ENCODE data around the gene OR2A12.
"Not testable (repeated sequence)": the region's sequence is repeated elsewhere in the genome, so short reads cannot be mapped to it uniquely, and the experiment has no call there.

OR2A12 gene, protein sequence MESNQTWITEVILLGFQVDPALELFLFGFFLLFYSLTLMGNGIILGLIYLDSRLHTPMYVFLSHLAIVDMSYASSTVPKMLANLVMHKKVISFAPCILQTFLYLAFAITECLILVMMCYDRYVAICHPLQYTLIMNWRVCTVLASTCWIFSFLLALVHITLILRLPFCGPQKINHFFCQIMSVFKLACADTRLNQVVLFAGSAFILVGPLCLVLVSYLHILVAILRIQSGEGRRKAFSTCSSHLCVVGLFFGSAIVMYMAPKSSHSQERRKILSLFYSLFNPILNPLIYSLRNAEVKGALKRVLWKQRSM

DNA sequence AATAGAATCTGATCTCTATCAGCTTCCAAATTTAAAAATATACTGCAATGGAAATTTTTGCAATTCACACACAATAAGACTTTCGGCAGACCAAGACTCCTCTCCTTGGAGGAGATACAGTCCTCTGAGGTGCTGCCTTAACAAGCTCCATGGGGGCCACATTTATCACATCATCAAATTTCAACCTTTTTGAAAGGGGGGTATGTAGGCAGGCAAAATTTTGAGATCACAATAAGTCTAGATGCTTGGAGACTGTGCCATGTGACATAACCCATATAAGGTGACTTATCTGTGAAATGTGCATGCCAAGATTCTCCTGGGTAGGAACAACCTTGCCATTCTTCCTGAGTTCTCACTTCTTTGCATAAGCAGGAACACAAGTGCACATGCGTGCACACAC lies at the start of gene OR2A12:
Gene OR2A12 (plus strand): TSS at position 301 of the 400 bp plus-strand sequence. CDS start 8,830 bp downstream, outside the sequence.
- no peak for DNase-seq (ENCODE audit: low read depth, low spot score)

DNA sequence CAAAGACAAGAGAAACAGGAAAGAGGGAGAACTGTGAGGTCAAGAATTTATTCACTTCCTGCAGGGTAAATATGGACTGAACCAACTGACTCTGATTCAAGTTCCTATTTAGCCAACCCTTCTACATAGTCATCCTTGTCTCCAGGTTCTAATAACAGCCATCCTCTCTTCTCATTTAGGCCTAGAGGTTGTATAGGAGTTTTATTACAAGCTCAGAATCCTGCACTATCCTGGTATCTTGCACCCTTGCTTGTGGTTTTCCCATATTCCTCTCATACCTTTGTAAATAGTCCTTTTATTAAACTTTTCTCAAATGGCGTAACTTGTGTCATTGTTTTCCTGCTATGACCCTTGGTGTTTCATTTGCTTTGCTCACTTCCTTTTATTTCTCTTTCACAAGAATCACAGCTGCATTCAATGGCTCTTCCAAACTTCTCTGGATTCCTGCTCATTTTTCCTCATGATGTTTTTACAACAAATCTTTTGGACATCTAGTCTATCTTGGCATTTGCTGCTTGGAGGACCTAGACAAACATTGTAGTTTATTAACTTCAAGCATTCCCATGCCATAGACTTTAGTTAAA lies 49.7 kb upstream of the OR2A12 start:
- no peak for DNase-seq (ENCODE audit: low read depth, low spot score)

DNA sequence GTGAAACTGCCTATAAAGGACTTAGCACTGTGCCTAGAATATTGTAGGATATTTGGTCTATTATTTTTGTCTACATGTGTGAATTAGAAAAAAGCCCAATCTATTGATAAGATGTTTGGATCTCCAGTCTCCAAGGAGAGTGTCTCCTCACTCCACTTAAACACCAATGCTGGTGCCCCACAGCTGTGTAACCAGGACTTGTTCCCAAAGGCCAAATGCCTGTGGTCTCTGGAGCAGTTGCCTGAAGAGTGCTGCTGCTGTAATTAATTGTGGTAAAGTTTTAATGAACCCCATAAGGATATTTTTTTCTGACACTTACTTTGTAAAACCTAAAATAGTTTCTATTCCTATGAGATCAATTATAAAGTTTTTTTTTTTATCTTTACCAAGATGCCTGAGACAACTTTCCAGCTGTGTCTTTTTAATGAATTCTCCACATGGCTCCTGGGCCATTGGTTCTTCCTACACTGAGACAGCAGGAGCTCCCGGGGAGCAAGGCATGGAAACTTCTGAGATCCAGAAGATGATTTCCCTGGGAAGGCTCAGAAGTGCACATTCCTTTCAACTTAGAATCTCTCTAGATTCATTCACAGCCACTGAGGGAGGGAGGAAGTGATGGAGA lies 48.6 kb upstream of the OR2A12 start:
- no peak for DNase-seq (ENCODE audit: low read depth, low spot score)

GRCh38 chr7:144038887-144039286 lies 47.2 kb upstream of the OR2A12 start:
- no peak for DNase-seq (ENCODE audit: low read depth, low spot score)

- no peak for DNase-seq (ENCODE audit: low read depth, low spot score)
Observed at GRCh38 chr7:144048648-144049047, 37.4 kb upstream of the OR2A12 start, which contains the start of gene OR2A5. Gene OR2A5, plus strand, starts transcription at chr7:144048948. Its CDS starts 1,454 bp downstream, at chr7:144050402.

DNA sequence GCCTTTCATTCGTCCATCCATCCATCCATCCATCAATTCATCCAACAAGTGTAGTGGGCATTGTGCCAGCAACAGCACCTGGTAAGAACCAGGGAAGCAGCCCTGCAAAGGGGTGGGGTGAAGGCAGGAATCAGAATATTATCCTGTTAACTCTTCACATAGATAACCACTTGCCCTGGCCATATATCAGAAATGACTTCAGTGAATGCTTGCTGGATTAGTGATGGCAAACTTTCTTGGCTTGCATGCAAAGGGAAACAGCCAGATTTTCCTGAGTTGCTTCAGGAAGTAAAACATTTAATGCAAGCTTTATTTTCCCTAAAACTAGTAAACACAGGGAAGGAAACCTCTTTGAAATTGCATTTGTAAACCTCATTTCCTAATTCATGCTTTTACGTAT lies 36.6 kb upstream of the OR2A12 start:
- no peak for DNase-seq (ENCODE audit: low read depth, low spot score)

DNA sequence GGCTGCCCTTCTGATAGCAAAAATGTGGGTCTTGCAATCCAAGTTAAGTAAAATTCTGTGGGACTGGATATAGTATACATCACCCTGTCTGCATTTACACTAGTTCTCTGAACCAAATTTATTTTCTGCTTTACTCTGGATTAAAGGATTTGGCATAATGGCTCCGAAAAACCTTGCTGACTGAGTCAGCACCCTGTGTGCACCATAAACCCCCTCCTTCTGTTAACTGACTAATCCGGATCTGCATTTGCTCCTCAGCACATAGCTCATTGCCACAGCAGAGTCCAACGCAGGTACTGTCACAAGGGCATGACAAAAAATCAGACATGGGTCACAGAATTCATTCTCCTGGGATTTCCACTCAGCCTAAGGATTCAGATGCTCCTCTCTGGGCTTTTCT lies 36.0 kb upstream of the OR2A12 start:
- DNase-seq (ENCODE audit: low read depth, low spot score), result no peak

GRCh38 chr7:144050884-144051283 lies 35.2 kb upstream of the OR2A12 start:
- not testable (repeated sequence) for DNase-seq (ENCODE audit: low read depth, low spot score)

DNA sequence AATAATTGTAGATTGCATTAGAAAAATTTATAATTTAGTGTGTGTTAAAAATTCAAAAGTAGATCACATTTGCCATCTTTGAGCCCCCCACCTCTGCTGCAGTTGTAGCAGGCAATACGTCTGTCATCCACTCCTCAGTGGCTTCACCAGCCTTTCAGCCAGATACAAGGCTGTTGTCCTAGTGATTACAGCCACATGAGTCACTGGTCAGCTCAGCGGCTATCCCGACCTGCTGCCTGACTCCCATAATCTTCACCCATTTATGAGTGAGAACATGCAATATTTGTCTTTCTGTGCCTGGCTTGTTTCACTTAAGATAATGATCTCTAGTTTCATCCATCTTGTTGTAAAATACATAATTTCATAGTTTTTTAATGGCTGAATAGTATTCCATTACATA lies 28.1 kb upstream of the OR2A12 start:
- DNase-seq (ENCODE audit: low read depth, low spot score), result no peak

DNA sequence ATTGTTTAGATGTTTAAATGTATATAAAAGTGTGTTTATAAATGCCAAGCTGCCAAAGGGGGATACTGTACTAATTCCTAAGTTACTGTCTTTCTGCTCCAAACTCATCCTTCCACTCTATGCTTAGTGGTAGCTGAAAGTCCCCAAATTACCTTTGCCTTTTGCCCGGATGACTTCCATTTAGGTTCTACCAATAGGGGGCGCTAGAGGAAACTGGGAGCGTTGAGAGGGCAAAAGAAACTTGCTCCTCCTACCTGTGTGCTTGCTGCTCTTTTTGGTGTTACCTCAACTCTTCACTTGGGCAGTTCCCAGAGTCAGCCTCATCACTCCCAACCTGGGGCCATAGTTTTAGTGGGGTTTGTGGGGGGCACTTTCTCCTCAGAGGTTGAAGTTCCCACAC lies 22.4 kb upstream of the OR2A12 start:
- no peak for DNase-seq (ENCODE audit: low read depth, low spot score)

DNA sequence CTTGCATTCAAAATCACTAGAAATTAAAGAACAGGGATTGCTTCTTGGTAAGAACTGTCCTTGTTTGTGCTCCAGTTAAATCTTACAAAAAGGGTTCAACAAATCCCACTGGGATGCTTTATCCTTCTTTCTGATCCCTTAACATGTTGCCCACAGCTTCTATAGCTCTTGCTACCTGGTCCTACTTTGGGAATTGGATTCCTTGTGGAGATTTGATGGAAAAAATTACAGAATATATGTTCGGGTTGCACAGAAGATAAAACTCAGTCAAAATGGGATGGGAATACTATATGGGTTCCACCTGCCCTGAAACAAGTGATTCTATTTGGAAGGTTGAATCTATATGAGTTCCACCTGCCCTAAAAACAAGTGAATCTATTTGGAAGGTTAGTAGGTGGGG lies 16.6 kb upstream of the OR2A12 start, which contains the start of gene OR2A25:
Gene OR2A25 (plus strand): TSS at position 301 of the 400 bp plus-strand sequence. CDS start 4,409 bp downstream, outside the sequence.
- DNase-seq (ENCODE audit: low read depth, low spot score), result no peak

DNA sequence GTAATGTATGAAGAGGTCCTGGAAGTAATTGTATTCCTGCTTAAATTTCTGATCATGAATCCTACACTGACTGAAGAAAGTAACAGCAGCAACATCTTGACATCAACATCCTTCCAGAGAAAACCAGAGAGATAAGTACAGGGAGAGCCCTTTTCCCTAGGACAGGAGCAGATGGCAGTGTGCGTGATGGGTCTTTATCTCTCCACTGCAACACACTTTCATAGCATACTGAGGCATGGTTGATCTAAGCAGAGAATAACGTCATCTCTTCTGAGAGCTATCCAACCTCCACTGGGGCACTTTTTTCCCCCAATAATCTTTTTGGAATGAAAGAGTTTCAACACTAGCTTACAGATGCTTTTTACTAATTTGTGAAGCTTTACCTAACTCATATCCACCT lies 16.1 kb upstream of the OR2A12 start:
- no peak for DNase-seq (ENCODE audit: low read depth, low spot score)

GRCh38 chr7:144074374-144074773 lies 11.7 kb upstream of the OR2A12 start:
- no peak for DNase-seq (ENCODE audit: low read depth, low spot score)

GRCh38 chr7:144086730-144087129 lies 652 bp downstream of the OR2A12 start:
- DNase-seq (ENCODE audit: low read depth, low spot score), result no peak

DNA sequence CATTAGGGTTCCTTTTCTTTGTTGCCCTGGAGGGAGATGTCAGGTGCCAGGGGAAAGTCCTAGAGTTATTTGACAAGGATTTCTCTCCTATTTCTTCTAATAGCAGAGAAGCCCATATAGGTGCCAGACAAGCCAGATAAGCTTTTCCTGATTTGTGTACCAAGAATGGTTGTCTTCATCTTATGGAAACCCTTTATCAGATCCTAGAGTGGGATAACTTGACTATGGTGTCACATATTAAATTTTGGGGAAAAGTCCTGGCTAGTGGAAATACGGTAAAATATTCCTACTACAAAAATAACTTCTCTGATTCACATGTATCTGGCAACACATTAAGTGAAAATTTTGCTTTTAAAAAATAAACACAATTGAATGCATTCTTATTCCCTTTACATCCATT lies 1.2 kb downstream of the OR2A12 start:
- DNase-seq (ENCODE audit: low read depth, low spot score), result no peak

- no peak for DNase-seq (ENCODE audit: low read depth, low spot score)
Observed at GRCh38 chr7:144090667-144091066, 4.6 kb downstream of the OR2A12 start.

- no peak for DNase-seq (ENCODE audit: low read depth, low spot score)
Observed at GRCh38 chr7:144098776-144099175, 12.7 kb downstream of the OR2A12 start.

- DNase-seq (ENCODE audit: low read depth, low spot score), result no peak
Observed at GRCh38 chr7:144100607-144101006, 14.5 kb downstream of the OR2A12 start.

DNA sequence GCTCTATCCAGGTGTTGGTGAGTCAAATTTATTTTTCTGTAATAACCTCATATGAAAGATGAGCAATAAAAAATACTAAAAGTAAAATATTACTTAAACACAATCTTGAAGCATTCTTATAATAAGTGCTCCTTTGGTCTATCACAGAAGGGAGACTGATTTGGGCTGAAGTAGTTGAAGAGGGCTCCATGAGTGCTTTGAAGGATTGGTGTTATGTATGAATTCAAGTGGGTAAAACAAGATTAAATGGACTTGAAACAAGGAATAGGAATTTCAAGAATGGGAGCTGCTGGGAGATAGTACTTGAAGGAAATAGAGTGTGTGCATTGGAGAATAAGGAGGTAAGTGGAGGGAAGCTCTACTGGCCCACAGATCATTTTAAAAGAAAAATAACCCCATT lies 16.0 kb downstream of the OR2A12 start:
- no peak for DNase-seq (ENCODE audit: low read depth, low spot score)

- DNase-seq (ENCODE audit: low read depth, low spot score), result no peak
Observed at GRCh38 chr7:144105211-144105610, 19.1 kb downstream of the OR2A12 start.

DNA sequence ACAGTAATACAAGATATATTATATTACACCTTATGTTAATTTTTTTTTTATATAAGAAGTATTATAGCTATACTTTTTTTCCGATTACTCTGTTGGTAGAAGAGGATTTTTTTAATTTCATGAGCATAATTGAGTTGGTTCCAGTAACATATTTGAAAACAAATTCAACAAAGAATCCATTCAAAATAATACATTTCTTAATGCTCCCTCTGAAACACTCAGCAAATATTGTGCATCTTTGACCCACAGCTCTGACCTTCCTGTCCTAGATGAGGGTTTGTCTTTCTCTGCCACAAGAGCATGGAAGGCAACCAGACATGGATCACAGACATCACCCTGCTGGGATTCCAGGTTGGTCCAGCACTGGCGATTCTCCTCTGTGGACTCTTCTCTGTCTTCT lies 23.2 kb downstream of the OR2A12 start, which contains the start of gene OR2A2:
Gene OR2A2 (plus strand): TSS at position 301 of the 400 bp plus-strand sequence. CDS start 0 bp downstream, at position 301.
- no peak for DNase-seq (ENCODE audit: low read depth, low spot score)

DNA sequence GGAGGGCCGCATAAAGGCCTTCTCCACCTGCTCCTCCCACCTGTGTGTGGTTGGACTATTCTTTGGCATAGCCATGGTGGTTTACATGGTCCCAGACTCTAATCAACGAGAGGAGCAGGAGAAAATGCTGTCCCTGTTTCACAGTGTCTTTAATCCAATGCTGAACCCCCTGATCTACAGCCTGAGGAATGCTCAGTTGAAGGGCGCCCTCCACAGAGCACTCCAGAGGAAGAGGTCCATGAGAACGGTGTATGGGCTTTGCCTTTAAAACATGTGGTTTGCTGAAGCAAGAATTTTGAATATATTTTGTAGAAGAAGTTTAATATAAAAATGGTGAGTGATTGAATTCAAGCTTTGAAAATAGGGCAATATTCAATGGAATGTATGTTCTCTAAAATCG lies 24.2 kb downstream of the OR2A12 start:
- DNase-seq (ENCODE audit: low read depth, low spot score), result no peak

DNA sequence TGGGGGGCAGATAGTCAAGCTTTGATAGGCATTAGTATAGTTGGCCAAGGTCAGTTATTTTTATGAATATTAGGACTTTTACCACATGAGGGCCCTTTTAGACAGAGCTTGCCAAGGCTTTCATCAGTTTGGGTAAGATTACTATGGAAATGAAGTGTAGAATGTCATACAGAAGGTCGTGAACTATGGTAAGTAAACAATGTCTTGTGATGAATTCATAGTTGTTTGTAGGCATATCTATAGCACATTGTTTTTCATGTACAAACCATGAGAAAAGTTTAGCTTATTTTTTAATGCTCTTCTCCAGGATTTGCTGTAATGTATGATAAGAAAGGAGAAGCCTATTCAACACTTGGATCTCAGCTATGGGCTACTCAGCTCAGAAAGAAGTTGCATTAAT lies 27.6 kb downstream of the OR2A12 start:
- DNase-seq (ENCODE audit: low read depth, low spot score), result no peak

All from activated CD4-positive, CD25-positive, alpha-beta regulatory T cell treated with anti-CD3 and anti-CD28 coated beads, Interleukin-2, amount 50 U/mL, for 16 hours (primary cell).